HUES6 (cell line): ENCODE measurements around the gene SCNN1B.

ENCODE experiments used
- H3K27ac ChIP-seq: 2 replicates; pipeline ENCODE4 v1.7.0; 2013; ENCODE audit warnings: low read depth, mild to moderate bottlenecking, low read length, inconsistent platforms
- H3K27me3 ChIP-seq: 2 replicates; pipeline ENCODE4 v1.6.1; 2013; ENCODE audit warnings: low read length; ENCODE audit not compliant: control insufficient read depth, insufficient read depth
- H3K36me3 ChIP-seq: 2 replicates; pipeline ENCODE4 v1.6.1; 2013; ENCODE audit warnings: low read length; ENCODE audit not compliant: control insufficient read depth, insufficient read depth
- H3K4me1 ChIP-seq: 2 replicates; pipeline ENCODE4 v1.6.1; 2013; ENCODE audit warnings: low read length; ENCODE audit not compliant: control insufficient read depth, insufficient read depth
- H3K4me3 ChIP-seq: 2 replicates; pipeline ENCODE4 v1.5.1; 2013; ENCODE audit warnings: low read depth, low read length
- H3K9ac ChIP-seq: one replicate; pipeline ENCODE4 v1.6.1; 2013; ENCODE audit warnings: mild to moderate bottlenecking, low read length
- H3K9me3 ChIP-seq: 2 replicates; pipeline ENCODE4 v1.6.1; 2013; ENCODE audit warnings: low read depth, low read length; ENCODE audit not compliant: control insufficient read depth, insufficient read depth

SCNN1B gene

DNA sequence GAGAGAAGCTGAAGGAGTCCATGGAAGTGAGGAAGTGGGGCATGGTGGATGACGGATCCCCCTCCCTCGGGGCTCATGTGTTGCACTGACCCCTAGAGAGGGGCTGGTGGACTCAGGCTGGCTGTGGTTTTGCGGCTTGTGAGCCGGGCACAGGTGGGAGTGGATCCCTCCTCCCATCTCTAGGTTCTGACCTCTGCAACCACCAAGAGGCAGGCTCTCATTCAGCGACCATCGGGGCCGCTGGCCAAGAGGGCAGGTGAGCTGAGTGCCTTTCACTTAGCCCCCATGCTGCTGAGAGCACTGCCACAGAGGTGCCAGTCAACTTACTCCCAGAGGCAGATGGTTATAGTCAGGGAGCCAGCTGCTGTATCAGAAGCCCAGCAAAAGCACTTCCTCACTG, 67.3 kb downstream of the SCNN1B start:
- no peak overlapping the region for H3K4me3 ChIP-seq
- H3K9ac ChIP-seq, result no peak overlapping the region
- H3K27ac ChIP-seq, result no peak overlapping the region
- peaks cover 6% of the 10 kb centered on the region for H3K4me1 ChIP-seq
- no peaks in the 10 kb centered on the region for H3K27me3 ChIP-seq
- no peaks in the 10 kb centered on the region for H3K36me3 ChIP-seq
- H3K9me3 ChIP-seq, result no peaks in the 10 kb centered on the region

DNA sequence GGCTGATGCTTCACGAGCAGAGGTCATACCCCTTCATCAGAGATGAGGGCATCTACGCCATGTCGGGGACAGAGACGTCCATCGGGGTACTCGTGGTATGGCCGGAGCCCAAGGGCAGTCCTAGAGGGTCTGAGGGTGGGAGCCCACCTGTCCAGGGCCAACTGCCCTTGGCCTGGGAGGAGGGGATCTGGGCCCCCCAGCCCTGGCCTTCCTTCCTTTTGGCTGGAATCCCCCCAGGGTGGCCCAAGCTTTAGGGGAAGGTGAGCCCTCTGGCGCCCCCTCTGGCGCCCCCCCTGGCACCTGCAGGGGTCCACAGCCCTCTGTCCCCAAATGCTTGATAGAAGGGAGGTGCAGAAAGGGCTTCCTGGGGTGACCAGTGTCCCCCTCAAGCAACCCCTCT, 69.3 kb downstream of the SCNN1B start:
- Histone ChIP-seq H3K9ac (no peak overlapping the region), H3K36me3 (no peaks in the 10 kb centered on the region), H3K4me3 (no peak overlapping the region), H3K27me3 (no peaks in the 10 kb centered on the region), H3K9me3 (no peaks in the 10 kb centered on the region), H3K27ac (no peak overlapping the region), H3K4me1 (no peaks in the 10 kb centered on the region; the same call in 1 of the 2 replicates)

DNA sequence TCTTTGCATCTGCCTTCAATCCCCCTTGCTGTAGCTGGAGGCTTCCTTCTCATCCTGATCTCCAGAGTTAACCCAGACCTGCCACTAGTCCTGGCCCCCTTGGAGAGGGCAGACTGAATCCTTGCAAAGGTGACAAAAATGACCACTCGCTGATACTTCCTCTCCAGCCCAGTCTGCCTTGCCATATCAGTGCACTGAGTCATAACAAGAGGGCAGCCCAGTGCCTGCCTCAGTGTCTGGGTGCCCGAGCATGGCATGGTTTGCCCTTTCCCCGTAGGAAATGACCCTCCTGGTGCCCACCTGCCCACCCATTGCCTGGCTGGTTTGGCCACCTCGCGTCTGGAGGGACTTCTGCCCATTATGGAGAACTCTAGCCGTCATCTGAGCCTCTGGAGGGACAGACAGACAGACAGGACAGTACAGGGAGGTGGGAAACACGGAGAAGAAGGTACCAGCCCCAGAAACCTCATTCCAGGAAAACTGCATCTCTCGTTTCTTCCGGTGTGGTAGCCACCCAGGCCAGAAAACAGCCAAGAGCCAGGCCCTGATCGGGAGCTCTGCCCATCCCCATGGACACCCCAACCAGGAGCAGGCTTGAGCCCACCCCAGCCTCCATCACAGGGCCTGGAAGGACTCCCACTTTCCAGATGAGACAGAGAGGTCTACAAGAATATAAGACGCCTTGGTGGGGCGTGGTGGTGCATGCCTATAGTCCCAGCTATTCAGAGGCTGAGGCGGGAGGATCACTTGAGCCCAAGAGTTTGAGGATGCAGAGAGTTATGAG, 71.5 kb downstream of the SCNN1B start:
- H3K4me3 ChIP-seq, result no peak overlapping the region
- no peak overlapping the region for H3K9ac ChIP-seq
- H3K9me3 ChIP-seq, result no peaks in the 10 kb centered on the region
- no peak overlapping the region for H3K27ac ChIP-seq
- no peaks in the 10 kb centered on the region for H3K27me3 ChIP-seq
- H3K4me1 ChIP-seq, result no peaks in the 10 kb centered on the region; the same call in 1 of the 2 replicates
- H3K36me3 ChIP-seq, result no peaks in the 10 kb centered on the region

DNA sequence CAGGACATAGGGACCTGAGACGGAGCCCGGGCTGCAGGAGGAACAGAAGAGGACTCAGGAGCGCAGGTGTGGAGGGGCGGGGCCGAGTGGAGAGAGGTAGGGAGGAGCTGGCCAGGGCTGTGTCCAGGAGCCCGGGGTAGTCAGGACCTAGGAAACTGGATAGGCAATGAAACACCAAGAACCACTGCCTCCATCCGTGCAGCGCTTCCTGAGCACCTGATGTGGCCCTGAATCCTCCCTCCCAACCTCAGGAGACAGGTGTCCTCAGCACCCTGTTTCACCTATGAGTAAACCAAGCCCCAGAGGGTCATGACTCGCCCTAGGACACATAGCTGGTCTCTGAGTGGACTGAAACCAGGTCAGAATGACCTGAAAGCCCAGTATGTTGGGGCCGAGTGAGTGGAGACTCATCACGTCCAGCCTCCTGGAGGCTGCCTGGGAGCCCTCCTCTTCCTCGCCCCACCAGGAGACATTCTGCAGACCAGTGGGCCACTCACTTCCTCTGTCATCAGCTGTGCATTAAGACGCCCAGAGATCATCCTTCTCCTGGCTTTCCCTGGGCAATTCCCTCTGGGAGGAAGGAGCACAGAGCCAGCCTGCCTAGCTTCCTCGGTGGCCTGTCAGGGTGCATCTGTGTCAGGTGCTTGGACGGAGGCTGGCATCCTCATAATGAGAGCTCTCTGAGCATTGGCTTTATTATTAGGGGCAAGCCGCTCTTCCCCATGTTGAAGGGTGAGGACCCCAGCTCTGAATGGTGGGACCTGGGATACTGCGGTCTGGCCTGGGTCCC, 72.8 kb downstream of the SCNN1B start:
- H3K36me3 ChIP-seq, result no peaks in the 10 kb centered on the region

DNA sequence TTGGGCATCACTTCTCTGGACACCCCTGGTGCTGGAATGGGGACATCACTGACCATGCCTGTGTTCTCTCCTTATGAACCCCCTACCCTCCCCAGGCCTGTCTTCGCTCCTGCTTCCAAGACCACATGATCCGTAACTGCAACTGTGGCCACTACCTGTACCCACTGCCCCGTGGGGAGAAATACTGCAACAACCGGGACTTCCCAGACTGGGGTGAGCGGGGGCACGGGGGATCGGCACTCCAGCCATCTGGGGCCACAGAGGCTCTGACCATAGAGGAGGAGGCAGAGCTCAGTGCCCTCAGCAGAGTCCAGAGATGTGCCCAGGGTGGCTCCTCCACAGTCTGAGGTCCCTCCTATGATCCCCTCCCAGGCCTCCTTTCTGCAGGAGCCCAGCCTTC, 73.5 kb downstream of the SCNN1B start:
- Histone ChIP-seq H3K9me3 (no peaks in the 10 kb centered on the region), H3K27ac (no peak overlapping the region), H3K27me3 (no peaks in the 10 kb centered on the region), H3K9ac (no peak overlapping the region), H3K36me3 (no peaks in the 10 kb centered on the region), H3K4me1 (no peaks in the 10 kb centered on the region; the same call in 1 of the 2 replicates), H3K4me3 (no peak overlapping the region)

More for the DNA sequence above, 72.8 kb downstream of the SCNN1B start:
- Histone ChIP-seq H3K27me3 (no peaks in the 10 kb centered on the region), H3K4me3 (no peak overlapping the region), H3K9ac (no peak overlapping the region), H3K4me1 (no peaks in the 10 kb centered on the region; the same call in 1 of the 2 replicates), H3K9me3 (no peaks in the 10 kb centered on the region), H3K27ac (no peak overlapping the region)

DNA sequence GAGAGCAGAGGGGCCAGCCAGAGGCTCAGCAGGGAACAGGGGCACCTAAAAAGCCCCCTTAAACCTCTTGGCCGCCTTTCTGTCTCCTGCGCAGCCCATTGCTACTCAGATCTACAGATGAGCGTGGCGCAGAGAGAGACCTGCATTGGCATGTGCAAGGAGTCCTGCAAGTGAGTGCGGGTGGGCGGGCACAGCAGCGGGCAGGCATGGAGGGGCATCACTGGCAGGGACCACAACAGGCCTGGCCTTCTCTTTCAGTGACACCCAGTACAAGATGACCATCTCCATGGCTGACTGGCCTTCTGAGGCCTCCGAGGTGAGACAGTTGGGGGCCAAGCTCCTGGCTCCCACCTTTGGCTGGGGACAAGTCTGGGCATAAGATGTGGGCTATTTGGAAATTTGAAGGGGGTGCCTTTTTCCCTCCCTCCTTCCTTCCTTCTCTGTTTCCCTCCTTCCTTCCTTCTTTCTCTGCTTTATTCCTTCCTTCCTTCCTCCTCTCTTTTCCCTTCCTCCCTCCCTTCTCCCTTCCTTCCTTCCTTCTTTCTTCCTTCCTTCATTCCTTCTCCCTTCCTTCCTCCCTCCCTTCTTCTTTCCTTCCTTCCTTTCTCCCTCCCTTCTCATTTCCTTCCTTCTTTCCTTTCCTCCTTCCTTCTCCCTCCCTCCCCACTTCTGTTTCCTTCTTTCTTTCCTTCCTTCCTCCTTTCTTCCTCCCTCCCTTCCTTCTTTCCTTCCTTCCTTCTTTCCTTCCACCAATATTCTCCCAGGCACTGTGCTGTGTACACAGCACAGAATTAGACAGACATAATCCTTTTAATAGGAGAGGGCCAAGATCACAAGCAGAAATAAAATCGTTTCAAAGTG, 75.2 kb downstream of the SCNN1B start:
- no peak overlapping the region for H3K4me3 ChIP-seq
- H3K36me3 ChIP-seq, result no peaks in the 10 kb centered on the region
- no peaks in the 10 kb centered on the region for H3K9me3 ChIP-seq
- H3K4me1 ChIP-seq, result no peaks in the 10 kb centered on the region; the same call in 1 of the 2 replicates
- H3K27ac ChIP-seq, result no peak overlapping the region
- no peaks in the 10 kb centered on the region for H3K27me3 ChIP-seq
- no peak overlapping the region for H3K9ac ChIP-seq

DNA sequence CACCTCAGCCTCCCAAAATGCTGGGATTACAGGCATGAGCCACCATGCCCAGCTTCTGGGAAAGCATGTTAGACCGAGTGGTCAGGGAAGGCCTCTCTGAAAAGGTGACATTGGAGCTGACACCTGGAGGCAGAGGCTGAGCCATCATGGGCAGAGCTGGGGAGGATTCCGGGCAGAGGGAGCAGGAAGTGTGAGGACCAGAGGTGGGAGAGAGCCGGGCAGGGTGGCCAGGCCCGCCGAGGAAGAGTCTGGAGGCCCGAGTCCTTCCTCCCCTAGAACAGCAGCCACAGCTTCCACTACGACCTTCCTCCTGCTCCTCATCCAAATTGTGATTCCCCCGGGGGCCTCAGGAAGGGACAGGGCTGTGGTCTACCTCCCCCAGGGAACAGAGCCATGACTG, 76.2 kb downstream of the SCNN1B start:
- no peak overlapping the region for H3K9ac ChIP-seq
- no peaks in the 10 kb centered on the region for H3K27me3 ChIP-seq
- H3K36me3 ChIP-seq, result no peaks in the 10 kb centered on the region
- no peaks in the 10 kb centered on the region for H3K9me3 ChIP-seq
- no peaks in the 10 kb centered on the region; the same call in 1 of the 2 replicates for H3K4me1 ChIP-seq
- no peak overlapping the region for H3K27ac ChIP-seq
- no peak overlapping the region for H3K4me3 ChIP-seq

DNA sequence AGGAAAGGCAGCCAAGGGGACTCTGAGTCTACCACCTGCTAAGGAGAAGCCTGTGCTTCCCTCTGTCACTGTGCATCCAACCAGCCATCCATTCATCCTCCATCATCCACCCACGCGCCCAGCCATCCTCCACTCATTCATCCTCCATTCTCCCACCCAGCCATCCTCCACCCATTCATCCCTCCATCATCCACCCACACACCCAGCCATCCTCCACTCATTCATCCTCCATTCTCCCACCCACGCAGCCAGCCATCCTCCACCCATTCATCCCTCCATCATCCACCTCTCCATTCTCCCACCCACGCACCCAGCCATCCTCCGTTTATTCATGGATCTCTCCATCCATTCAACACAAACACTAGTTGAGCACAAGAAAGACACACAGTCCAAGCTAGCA, 76.8 kb downstream of the SCNN1B start:
- H3K36me3 ChIP-seq, result no peaks in the 10 kb centered on the region
- H3K27me3 ChIP-seq, result no peaks in the 10 kb centered on the region
- no peak overlapping the region for H3K4me3 ChIP-seq
- H3K4me1 ChIP-seq, result no peaks in the 10 kb centered on the region; the same call in 1 of the 2 replicates
- no peaks in the 10 kb centered on the region for H3K9me3 ChIP-seq
- H3K27ac ChIP-seq, result no peak overlapping the region
- H3K9ac ChIP-seq, result no peak overlapping the region

DNA sequence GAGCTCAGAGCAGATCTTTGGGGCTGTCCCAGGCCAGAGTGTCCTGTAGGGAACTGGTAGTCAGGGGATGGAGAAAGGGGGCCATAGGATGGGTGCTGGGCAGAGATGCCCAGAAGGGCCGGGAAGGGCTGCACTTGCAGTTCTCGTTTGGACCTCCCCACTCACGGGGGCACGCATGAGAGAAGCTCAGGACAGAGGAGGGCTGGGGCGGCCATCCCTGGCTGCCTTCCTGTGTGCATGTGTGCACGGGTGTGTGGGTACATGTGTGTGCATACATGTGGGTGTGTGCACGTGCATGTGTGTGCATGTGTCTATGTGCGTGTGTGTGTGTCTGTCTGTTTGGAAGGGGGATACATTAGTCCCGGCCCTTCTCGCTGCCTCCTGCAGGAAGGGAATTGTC, 77.6 kb downstream of the SCNN1B start:
- no peak overlapping the region for H3K27ac ChIP-seq
- no peaks in the 10 kb centered on the region for H3K9me3 ChIP-seq
- no peak overlapping the region for H3K4me3 ChIP-seq
- no peaks in the 10 kb centered on the region for H3K36me3 ChIP-seq
- H3K27me3 ChIP-seq, result no peaks in the 10 kb centered on the region
- H3K4me1 ChIP-seq, result no peaks in the 10 kb centered on the region; the same call in 1 of the 2 replicates
- no peak overlapping the region for H3K9ac ChIP-seq

DNA sequence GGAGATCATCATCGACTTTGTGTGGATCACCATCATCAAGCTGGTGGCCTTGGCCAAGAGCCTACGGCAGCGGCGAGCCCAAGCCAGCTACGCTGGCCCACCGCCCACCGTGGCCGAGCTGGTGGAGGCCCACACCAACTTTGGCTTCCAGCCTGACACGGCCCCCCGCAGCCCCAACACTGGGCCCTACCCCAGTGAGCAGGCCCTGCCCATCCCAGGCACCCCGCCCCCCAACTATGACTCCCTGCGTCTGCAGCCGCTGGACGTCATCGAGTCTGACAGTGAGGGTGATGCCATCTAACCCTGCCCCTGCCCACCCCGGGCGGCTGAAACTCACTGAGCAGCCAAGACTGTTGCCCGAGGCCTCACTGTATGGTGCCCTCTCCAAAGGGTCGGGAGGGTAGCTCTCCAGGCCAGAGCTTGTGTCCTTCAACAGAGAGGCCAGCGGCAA, 78.4 kb downstream of the SCNN1B start:
- no peaks in the 10 kb centered on the region for H3K36me3 ChIP-seq
- no peak overlapping the region for H3K27ac ChIP-seq
- H3K4me3 ChIP-seq, result no peak overlapping the region
- H3K27me3 ChIP-seq, result no peaks in the 10 kb centered on the region
- no peak overlapping the region for H3K9ac ChIP-seq
- H3K9me3 ChIP-seq, result no peaks in the 10 kb centered on the region
- no peaks in the 10 kb centered on the region; the same call in 1 of the 2 replicates for H3K4me1 ChIP-seq
